Endothelial cell of umbilical vein (primary cell): ENCODE results near the gene PLEKHA6. TPM values are rescaled to one million over a fixed set of nuclear protein-coding genes. Genes with fewer than 3 reads are reported as not detected.

Experiments used
- BruUV-seq: library from RNA; stranded (reverse); fragments of 400-500 nt; replicated peaks from 2 replicates; lab custom pipeline; 2021; lab: Mats Ljungman, UMichigan
- CTCF ChIA-PET: fragments of 300-600, 350-600 bp; sonication (Branson Sonifier 250); formaldehyde crosslinking; loops from one replicate; lab custom pipeline; 2021; ENCODE audit warnings: antibody characterized with exemption, inconsistent platforms; lab: Charles Lee
- POLR2A ChIA-PET: fragments of 300-600, 350-600 bp; sonication (Branson Sonifier 250); formaldehyde crosslinking; loops from one replicate; lab custom pipeline; 2021; ENCODE audit warnings: antibody characterized with exemption, inconsistent platforms; lab: Charles Lee
- DNase-seq: peaks from one replicate; pipeline ENCODE4 v3.0.0-alpha.2; 2011; ENCODE audit warnings: low read depth, low spot score
- FAIRE-seq: peaks from 2 replicates; lab custom pipeline; 2011; peaks lifted over from hg19 to GRCh38; lab: Jason Lieb, UNC
- H2AFZ ChIP-seq: 2 replicates; pipeline ENCODE4 v1.6.0; 2012; ENCODE audit warnings: low read depth, low read length, control low read depth, inconsistent platforms
- H3K27ac ChIP-seq: 2 replicates; pipeline ENCODE4 v1.5.1; 2011; ENCODE audit warnings: low read depth, mild to moderate bottlenecking, control low read depth, low read length, moderate library complexity; ENCODE audit not compliant: insufficient read depth
- H3K27me3 ChIP-seq, 2 experiments: 2 replicates each; pipeline versions ENCODE4 v1.6.0 to v1.6.1; 2011; ENCODE audit warnings: low read length in 2 of 2, mixed read lengths in 1 of 2; ENCODE audit not compliant: control insufficient read depth in 2 of 2, insufficient read depth in 2 of 2
- H3K36me3 ChIP-seq, 2 experiments: 2 replicates in 1 of 2; 3 replicates in 1 of 2; pipeline ENCODE4 v1.5.1; 2011; ENCODE audit warnings: low read length in 2 of 2, mild to moderate bottlenecking in 1 of 2, moderate library complexity in 1 of 2; ENCODE audit not compliant: control insufficient read depth in 2 of 2, insufficient read depth in 2 of 2; ENCODE audit errors: extremely low read depth in 1 of 2
- H3K4me1 ChIP-seq: 3 replicates; pipeline ENCODE4 v1.5.1; 2011; ENCODE audit warnings: mild to moderate bottlenecking, low read length; ENCODE audit not compliant: control insufficient read depth, insufficient read depth; ENCODE audit errors: extremely low read depth
- H3K4me2 ChIP-seq: 2 replicates; pipeline ENCODE4 v1.6.1; 2011; ENCODE audit warnings: low read length, control low read depth, mixed read lengths; ENCODE audit not compliant: insufficient read depth
- H3K4me3 ChIP-seq, 3 experiments: fragments of 200-600 bp in 1 of 3; sonication (generic), shearing (Covaris generic) in 1 of 3; replicated peaks in 1 of 3; 2 replicates each; pipeline ENCODE4 v1.5.1; 2011 to 2016; ENCODE audit warnings: control low read depth in 3 of 3, low read length in 3 of 3, mild to moderate bottlenecking in 2 of 3, inconsistent platforms in 1 of 3, low read depth in 1 of 3, moderate library complexity in 1 of 3; ENCODE audit not compliant: insufficient read depth in 1 of 3
- H3K79me2 ChIP-seq: 2 replicates; pipeline ENCODE4 v1.6.0; 2012; ENCODE audit warnings: low read length, inconsistent platforms; ENCODE audit not compliant: control insufficient read depth, insufficient read depth
- H3K9ac ChIP-seq: replicated peaks from 2 replicates; pipeline ENCODE3; 2011; ENCODE audit warnings: low read length, control low read depth; ENCODE audit not compliant: insufficient read depth; ENCODE audit errors: extremely low read depth
- H3K9me1 ChIP-seq: replicated peaks from 3 replicates; pipeline ENCODE4 v1.6.0; 2011; ENCODE audit warnings: mild to moderate bottlenecking, low read length; ENCODE audit not compliant: control insufficient read depth, insufficient read depth; ENCODE audit errors: extremely low read depth
- H3K9me3 ChIP-seq: replicated peaks from 2 replicates; pipeline ENCODE4 v1.5.1; 2012; ENCODE audit warnings: low read length, inconsistent platforms; ENCODE audit not compliant: control insufficient read depth, insufficient read depth
- H4K20me1 ChIP-seq: replicated peaks from 2 replicates; pipeline ENCODE3; 2011; ENCODE audit warnings: mild to moderate bottlenecking, low read length; ENCODE audit not compliant: control insufficient read depth, insufficient read depth; ENCODE audit errors: extremely low read depth
- CTCF ChIP-seq, 2 donors: IDR thresholded peaks; 1 replicate in 1 of 2; 2 replicates in 1 of 2; pipeline ENCODE4 v1.5.1; 2011; ENCODE audit warnings: low read length in 2 of 2, mild to moderate bottlenecking in 2 of 2, moderate library complexity in 2 of 2, control low read depth in 1 of 2, inconsistent platforms in 1 of 2, low read depth in 1 of 2; ENCODE audit not compliant: insufficient read depth in 1 of 2; ENCODE audit errors: extremely low read depth in 1 of 2
- EZH2 ChIP-seq: IDR thresholded peaks from 2 replicates; pipeline ENCODE4 v1.6.1; 2012; ENCODE audit warnings: borderline replicate concordance, low read depth, mild to moderate bottlenecking, moderate library complexity, low read length, inconsistent platforms; ENCODE audit not compliant: severe bottlenecking
- GATA2 ChIP-seq: IDR thresholded peaks from 2 replicates; pipeline ENCODE4 v1.7.0; 2011; ENCODE audit warnings: low read depth, mild to moderate bottlenecking, moderate library complexity, mixed read lengths, low read length; ENCODE audit not compliant: insufficient read length, insufficient read depth
- JUN ChIP-seq: IDR thresholded peaks from 2 replicates; pipeline ENCODE4 v1.6.1; 2011; ENCODE audit warnings: borderline replicate concordance, low read depth; ENCODE audit not compliant: insufficient read length, insufficient read depth
- MAX ChIP-seq: IDR thresholded peaks from 2 replicates; pipeline ENCODE4 v1.6.1; 2011; ENCODE audit not compliant: insufficient read depth, insufficient read length
- MYC ChIP-seq: IDR thresholded peaks from one replicate; pipeline ENCODE4 v1.6.1; 2011; ENCODE audit warnings: mild to moderate bottlenecking, low read depth, low read length
- POLR2AphosphoS5 ChIP-seq: IDR thresholded peaks from 2 replicates; pipeline ENCODE4 v1.6.1; 2012; ENCODE audit warnings: low read depth, mild to moderate bottlenecking, control low read depth, low read length, moderate library complexity; ENCODE audit not compliant: insufficient read depth
- dilution Hi-C: fragments of 300-500 bp; cut with MboI; formaldehyde crosslinking; loops from one replicate; pipeline ENCODE4 v1.15.0; 2019; ENCODE audit warnings: low sequenced_read_pairs; ENCODE audit not compliant: extremely low pct_ligation_motif_present
- intact Hi-C: fragments of 100-400 bp; cut with micrococcal nuclease; formaldehyde crosslinking; loops from one replicate; pipeline ENCODE4 v1.10.0; 2022
- polyA plus RNA-seq, 4 experiments: library from polyadenylated mRNA; depleted of rRNA in 3 of 4; stranded (reverse) in 3 of 4; unstranded in 1 of 4; fragments of >200 nt; gene quantifications; 2 replicates each; pipeline versions ENCODE4 v1.2.1 to v1.2.3, GENCODE V29; 2011 to 2012; ENCODE audit warnings: missing spikeins in 1 of 4
- total RNA-seq: library from RNA; stranded (reverse); gene quantifications from 2 replicates; pipeline ENCODE4 v1.2.3, GENCODE V29; 2021

PLEKHA6 gene
- total and polyA plus RNA-seq, 2 donors (not counting 3 experiments of a cell fraction or from before 2014, with no cell fraction given) = 2.1 to 15.0 TPM

GRCh38 chr1:204317170-204317569, 42.6 kb downstream of the PLEKHA6 start:
- Histone ChIP-seq H3K4me2 (no peak overlapping the region), H3K79me2 (no peaks in the 10 kb centered on the region), H3K9ac (no peak overlapping the region), H4K20me1 (no peaks in the 10 kb centered on the region), H2AFZ (no peak overlapping the region), H3K9me1 (no peaks in the 10 kb centered on the region), H3K4me3 (no peak overlapping the region), H3K36me3 (no peaks in the 10 kb centered on the region), H3K9me3 (no peaks in the 10 kb centered on the region), H3K27me3 (no peaks in the 10 kb centered on the region), H3K4me1 (peaks cover 20% of the 10 kb centered on the region), H3K27ac (no peak overlapping the region)
- DNase-seq (no peak), FAIRE-seq (no peak)
- BruUV-seq = no TSS peak
- dilution Hi-C loops (no loop called here), intact Hi-C loops (no loop called here)
- ChIA-PET POLR2A (no interaction called here), CTCF (no interaction called here)
- no peak for TF ChIP-seq MYC
- no peak for TF ChIP-seq CTCF (IDR thresholded peaks at IDR 0.05; ENCODE audit: extremely low read depth in 1 of 2, insufficient read depth in 1 of 2, low read depth in 1 of 2, low read length in 2 of 2)
- TF ChIP-seq POLR2AphosphoS5 = no peak
- no peak for TF ChIP-seq MAX
- TF ChIP-seq GATA2 = peak; percentile 25

- no peaks in the 10 kb centered on the region for H4K20me1 ChIP-seq
- no peaks in the 10 kb centered on the region for H3K9me1 ChIP-seq
- no peak overlapping the region for H3K9ac ChIP-seq
- no peaks in the 10 kb centered on the region for H3K27me3 ChIP-seq
- no peak for FAIRE-seq
- no peak overlapping the region for H3K4me3 ChIP-seq
- ChIA-PET POLR2A (no interaction called here), CTCF (interaction anchor here (0.8 to 1.4 kb wide), 5 partner anchors 8 to 17 kb away, joined by 3 to 6 read pairs (median 3); no protein-coding TSS in a partner anchor)
- H3K9me3 ChIP-seq = no peaks in the 10 kb centered on the region
- no peak for DNase-seq
- peaks cover 20% of the 10 kb centered on the region for H3K4me1 ChIP-seq
- H3K27ac ChIP-seq = no peak overlapping the region
- no peaks in the 10 kb centered on the region for H3K36me3 ChIP-seq
- intact Hi-C loops = no loop called here
- dilution Hi-C loops = no loop called here
- no peak overlapping the region for H2AFZ ChIP-seq
- TF ChIP-seq JUN (no peak), EZH2 (no peak)
- no peak overlapping the region for H3K4me2 ChIP-seq
- H3K79me2 ChIP-seq = no peaks in the 10 kb centered on the region
- BruUV-seq = no TSS peak
Observed at GRCh38 chr1:204316164-204316563, 43.6 kb downstream of the PLEKHA6 start.
